HepG2 (cell line): ENCODE results near the gene CNOT1.

Experiments
- BHLHE40 ChIP-seq: IDR thresholded peaks from 2 replicates; pipeline ENCODE4 v1.6.1; 2011; ENCODE audit warnings: low read length, improper control_type of control experiment
- DPF2 ChIP-seq: sonication (generic); formaldehyde crosslinking; IDR thresholded peaks from 2 replicates; pipeline ENCODE4 v1.4.0; 2020; ENCODE audit warnings: mild to moderate bottlenecking, low read depth, missing genetic modification reagents, borderline replicate concordance
- KAT7 ChIP-seq: IDR thresholded peaks from 2 replicates; pipeline ENCODE4 v1.6.1; 2018; ENCODE audit warnings: borderline replicate concordance, missing compliant biosample characterization
- KDM5A ChIP-seq: fragments of 200-600 bp; sonication (generic); IDR thresholded peaks from 2 replicates; pipeline ENCODE4 v1.7.0; 2018; ENCODE audit warnings: antibody characterized with exemption, mild to moderate bottlenecking, low read length, borderline replicate concordance
- RAD21 ChIP-seq: fragments of 450-650 bp; formaldehyde crosslinking; IDR thresholded peaks from 2 replicates; pipeline ENCODE4 v1.5.0; 2020; ENCODE audit warnings: mild to moderate bottlenecking
- REL ChIP-seq: sonication (generic); formaldehyde crosslinking; conservative IDR thresholded peaks from 2 replicates; pipeline ENCODE4 v1.8.0; 2022; ENCODE audit warnings: mild to moderate bottlenecking, missing genetic modification reagents, moderate library complexity
- TAF15 ChIP-seq: fragments of 200-400 bp; formaldehyde crosslinking; IDR thresholded peaks from one replicate; pipeline ENCODE4 v1.6.1; 2018; ENCODE audit warnings: mild to moderate bottlenecking, low read depth, low read length; ENCODE audit not compliant: poor library complexity, severe bottlenecking
- ZFP62 ChIP-seq: sonication (generic); formaldehyde crosslinking; IDR thresholded peaks from 2 replicates; pipeline ENCODE4 v1.4.0; 2020; ENCODE audit warnings: missing genetic modification reagents
- ZNF530 ChIP-seq: sonication (generic); formaldehyde crosslinking; IDR thresholded peaks from 2 replicates; pipeline ENCODE4 v1.5.0; 2020; ENCODE audit warnings: low read depth, mild to moderate bottlenecking, missing genetic modification reagents
- ZNF792 ChIP-seq: IDR thresholded peaks from 2 replicates; pipeline ENCODE4 v1.6.1; 2016
- TF ChIP-seq, protein P1 (sequence below): sonication (generic); formaldehyde crosslinking; IDR thresholded peaks from 2 replicates; pipeline ENCODE4 v1.4.0; 2020; ENCODE audit warnings: missing genetic modification reagents
- TF ChIP-seq, protein P2 (sequence below): IDR thresholded peaks from 2 replicates; pipeline ENCODE4 v1.6.1; 2016; ENCODE audit warnings: control low read depth
- TF ChIP-seq, protein P3 (sequence below): IDR thresholded peaks from 2 replicates; pipeline ENCODE4 v1.6.1; 2012; ENCODE audit warnings: inconsistent platforms
- TF ChIP-seq, protein P4 (sequence below): sonication (generic); formaldehyde crosslinking; IDR thresholded peaks from 2 replicates; pipeline ENCODE4 v1.5.1; 2020; ENCODE audit warnings: mild to moderate bottlenecking, missing genetic modification reagents, moderate library complexity

DNA sequence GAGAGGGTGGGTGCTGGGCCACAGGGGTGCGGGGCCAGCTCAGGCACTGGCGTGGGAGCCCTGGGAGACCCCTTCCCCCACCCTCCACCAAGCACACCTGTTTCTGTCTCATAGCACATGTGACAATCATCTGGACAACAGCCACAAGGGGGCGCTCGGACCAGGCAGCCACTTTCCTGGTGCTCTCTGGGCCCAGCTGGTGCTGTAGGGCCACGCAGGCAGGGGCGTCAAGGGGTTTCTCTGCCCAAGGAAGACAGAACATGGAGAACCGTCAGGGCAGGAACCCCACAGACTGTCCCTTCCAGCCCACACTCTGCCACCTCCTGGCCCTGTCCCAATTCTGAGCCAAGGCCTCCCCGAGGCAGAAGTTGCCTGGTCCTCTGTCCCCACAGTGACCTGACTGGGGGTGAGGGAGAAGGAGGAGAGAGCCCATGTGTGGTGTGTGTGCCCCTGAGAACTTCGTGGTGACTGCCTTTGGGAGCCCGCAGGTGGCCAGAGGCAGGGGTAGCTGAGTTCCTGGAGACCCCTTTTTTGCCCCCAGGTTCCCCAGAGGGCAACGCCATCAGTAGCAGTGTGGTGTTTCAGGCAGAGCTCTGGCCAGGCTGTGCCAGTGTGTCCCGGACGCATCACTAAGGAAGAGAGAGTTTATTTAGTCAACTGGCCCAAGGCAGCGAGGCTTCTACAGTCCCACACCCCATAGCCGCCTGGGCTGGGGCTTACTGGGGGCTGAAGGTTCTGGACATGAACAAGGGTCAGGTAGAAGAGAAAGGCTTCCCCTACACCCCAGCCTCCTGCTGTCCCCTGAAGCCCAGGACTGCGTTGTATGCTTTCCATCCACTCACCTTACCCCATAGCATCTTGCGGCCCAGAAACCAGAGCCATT is 117.5 kb downstream of the CNOT1 start:
- TF ChIP-seq REL (no peak), RAD21 (peak; percentile 80), ZFP62 (CRISPR knock-in tag) (no peak), ZNF530 (CRISPR knock-in tag) (no peak), KAT7 (CRISPR knock-in tag) (no peak; the same call in 1 of the 2 replicates), DPF2 (CRISPR knock-in tag) (no peak), ZNF792 (CRISPR knock-in tag) (no peak), KDM5A (no peak), TAF15 (no peak), BHLHE40 (peak; percentile 37)
- TF ChIP-seq, protein P1, sequence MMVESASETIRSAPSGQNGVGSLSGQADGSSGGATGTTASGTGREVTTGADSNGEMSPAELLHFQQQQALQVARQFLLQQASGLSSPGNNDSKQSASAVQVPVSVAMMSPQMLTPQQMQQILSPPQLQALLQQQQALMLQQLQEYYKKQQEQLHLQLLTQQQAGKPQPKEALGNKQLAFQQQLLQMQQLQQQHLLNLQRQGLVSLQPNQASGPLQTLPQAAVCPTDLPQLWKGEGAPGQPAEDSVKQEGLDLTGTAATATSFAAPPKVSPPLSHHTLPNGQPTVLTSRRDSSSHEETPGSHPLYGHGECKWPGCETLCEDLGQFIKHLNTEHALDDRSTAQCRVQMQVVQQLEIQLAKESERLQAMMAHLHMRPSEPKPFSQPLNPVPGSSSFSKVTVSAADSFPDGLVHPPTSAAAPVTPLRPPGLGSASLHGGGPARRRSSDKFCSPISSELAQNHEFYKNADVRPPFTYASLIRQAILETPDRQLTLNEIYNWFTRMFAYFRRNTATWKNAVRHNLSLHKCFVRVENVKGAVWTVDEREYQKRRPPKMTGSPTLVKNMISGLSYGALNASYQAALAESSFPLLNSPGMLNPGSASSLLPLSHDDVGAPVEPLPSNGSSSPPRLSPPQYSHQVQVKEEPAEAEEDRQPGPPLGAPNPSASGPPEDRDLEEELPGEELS (CRISPR knock-in tag): no peak
- TF ChIP-seq, protein P2, sequence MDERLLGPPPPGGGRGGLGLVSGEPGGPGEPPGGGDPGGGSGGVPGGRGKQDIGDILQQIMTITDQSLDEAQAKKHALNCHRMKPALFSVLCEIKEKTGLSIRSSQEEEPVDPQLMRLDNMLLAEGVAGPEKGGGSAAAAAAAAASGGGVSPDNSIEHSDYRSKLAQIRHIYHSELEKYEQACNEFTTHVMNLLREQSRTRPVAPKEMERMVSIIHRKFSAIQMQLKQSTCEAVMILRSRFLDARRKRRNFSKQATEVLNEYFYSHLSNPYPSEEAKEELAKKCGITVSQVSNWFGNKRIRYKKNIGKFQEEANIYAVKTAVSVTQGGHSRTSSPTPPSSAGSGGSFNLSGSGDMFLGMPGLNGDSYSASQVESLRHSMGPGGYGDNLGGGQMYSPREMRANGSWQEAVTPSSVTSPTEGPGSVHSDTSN (CRISPR knock-in tag): no peak
- TF ChIP-seq, protein P3, sequence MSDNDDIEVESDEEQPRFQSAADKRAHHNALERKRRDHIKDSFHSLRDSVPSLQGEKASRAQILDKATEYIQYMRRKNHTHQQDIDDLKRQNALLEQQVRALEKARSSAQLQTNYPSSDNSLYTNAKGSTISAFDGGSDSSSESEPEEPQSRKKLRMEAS: peak; percentile 66
- TF ChIP-seq, protein P4, sequence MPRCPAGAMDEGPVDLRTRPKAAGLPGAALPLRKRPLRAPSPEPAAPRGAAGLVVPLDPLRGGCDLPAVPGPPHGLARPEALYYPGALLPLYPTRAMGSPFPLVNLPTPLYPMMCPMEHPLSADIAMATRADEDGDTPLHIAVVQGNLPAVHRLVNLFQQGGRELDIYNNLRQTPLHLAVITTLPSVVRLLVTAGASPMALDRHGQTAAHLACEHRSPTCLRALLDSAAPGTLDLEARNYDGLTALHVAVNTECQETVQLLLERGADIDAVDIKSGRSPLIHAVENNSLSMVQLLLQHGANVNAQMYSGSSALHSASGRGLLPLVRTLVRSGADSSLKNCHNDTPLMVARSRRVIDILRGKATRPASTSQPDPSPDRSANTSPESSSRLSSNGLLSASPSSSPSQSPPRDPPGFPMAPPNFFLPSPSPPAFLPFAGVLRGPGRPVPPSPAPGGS (CRISPR knock-in tag): no peak
